ENCODE data around the gene KLHDC1.

KLHDC1 gene

GRCh38 chr14:49783394-49784014 lies 90.6 kb downstream of the KLHDC1 start:
- Histone ChIP-seq H3K79me2 (ENCODE audit: insufficient read depth, low read length) (no peaks in the 10 kb centered on the region), H4K20me1 (ENCODE audit: low read depth, low read length) (no peaks in the 10 kb centered on the region), H3K4me3 (ENCODE audit: insufficient read depth, low read length, poor library complexity, severe bottlenecking) (no peak overlapping the region), H3K9ac (ENCODE audit: low read length) (no peak overlapping the region), H3F3A (ENCODE audit: insufficient read depth) (peaks cover 7% of the 10 kb centered on the region; the same call in 1 of the 2 replicates), H2AFZ (ENCODE audit: low read depth, low read length, severe bottlenecking) (no peak overlapping the region), H3K36me3 (ENCODE audit: low read length) (peaks cover 56% of the 10 kb centered on the region), H3K4me2 (ENCODE audit: low read depth, low read length, poor library complexity, severe bottlenecking) (no peak overlapping the region), H3K27ac (ENCODE audit: low read depth, low read length) (no peak overlapping the region), H3K9me3 (ENCODE audit: insufficient read depth, low read length) (no peaks in the 10 kb centered on the region), H3K9me2 (replicated peaks; ENCODE audit: insufficient read depth, low read length) (no peaks in the 10 kb centered on the region), H3K27me3 (ENCODE audit: low read length) (no peaks in the 10 kb centered on the region)
- TF ChIP-seq EZH2phosphoT487 (conservative IDR thresholded peaks at IDR 0.05; ENCODE audit: low read length), result no peak
- TF ChIP-seq, protein P1, sequence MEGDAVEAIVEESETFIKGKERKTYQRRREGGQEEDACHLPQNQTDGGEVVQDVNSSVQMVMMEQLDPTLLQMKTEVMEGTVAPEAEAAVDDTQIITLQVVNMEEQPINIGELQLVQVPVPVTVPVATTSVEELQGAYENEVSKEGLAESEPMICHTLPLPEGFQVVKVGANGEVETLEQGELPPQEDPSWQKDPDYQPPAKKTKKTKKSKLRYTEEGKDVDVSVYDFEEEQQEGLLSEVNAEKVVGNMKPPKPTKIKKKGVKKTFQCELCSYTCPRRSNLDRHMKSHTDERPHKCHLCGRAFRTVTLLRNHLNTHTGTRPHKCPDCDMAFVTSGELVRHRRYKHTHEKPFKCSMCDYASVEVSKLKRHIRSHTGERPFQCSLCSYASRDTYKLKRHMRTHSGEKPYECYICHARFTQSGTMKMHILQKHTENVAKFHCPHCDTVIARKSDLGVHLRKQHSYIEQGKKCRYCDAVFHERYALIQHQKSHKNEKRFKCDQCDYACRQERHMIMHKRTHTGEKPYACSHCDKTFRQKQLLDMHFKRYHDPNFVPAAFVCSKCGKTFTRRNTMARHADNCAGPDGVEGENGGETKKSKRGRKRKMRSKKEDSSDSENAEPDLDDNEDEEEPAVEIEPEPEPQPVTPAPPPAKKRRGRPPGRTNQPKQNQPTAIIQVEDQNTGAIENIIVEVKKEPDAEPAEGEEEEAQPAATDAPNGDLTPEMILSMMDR (IDR thresholded peaks at IDR 0.05; ENCODE audit: insufficient read depth, low read length, poor library complexity, severe bottlenecking), result no peak

DNA sequence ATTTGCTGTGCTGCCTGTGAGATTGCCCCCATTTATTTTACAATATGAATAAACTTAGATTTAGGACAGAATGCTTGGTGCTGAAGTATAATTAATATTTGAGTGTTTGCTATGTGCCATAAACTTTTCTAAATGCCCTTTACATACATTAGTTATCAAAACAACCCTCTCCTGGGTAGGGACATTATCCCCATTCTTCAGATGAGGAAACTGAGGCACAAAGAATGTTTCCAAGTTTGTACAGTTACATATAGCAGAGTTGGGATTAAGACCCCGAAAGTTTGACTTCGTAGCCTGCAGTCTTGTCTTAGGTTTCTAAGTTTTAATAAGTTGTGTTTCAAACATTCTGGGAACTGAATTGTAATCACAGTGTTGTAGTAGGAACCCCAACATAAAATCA lies 93.4 kb downstream of the KLHDC1 start:
- H2AFZ ChIP-seq (ENCODE audit: low read depth, low read length, severe bottlenecking), result no peak overlapping the region

GRCh38 chr14:49792618-49793017 lies 99.7 kb downstream of the KLHDC1 start:
- TF ChIP-seq, protein P1 (IDR thresholded peaks at IDR 0.05; ENCODE audit: insufficient read depth, low read length, poor library complexity, severe bottlenecking), result no peak
- no peak for TF ChIP-seq EZH2phosphoT487 (conservative IDR thresholded peaks at IDR 0.05; ENCODE audit: low read length)
- no peak overlapping the region for H3K27ac ChIP-seq (ENCODE audit: low read depth, low read length)
- H3K4me2 ChIP-seq (ENCODE audit: low read depth, low read length, poor library complexity, severe bottlenecking), result no peak overlapping the region
- peaks cover 17% of the 10 kb centered on the region for H3K36me3 ChIP-seq (ENCODE audit: low read length)
- peaks cover 16% of the 10 kb centered on the region; the same call in 1 of the 2 replicates for H3F3A ChIP-seq (ENCODE audit: insufficient read depth)
- H4K20me1 ChIP-seq (ENCODE audit: low read depth, low read length), result no peaks in the 10 kb centered on the region
- H3K4me3 ChIP-seq (ENCODE audit: insufficient read depth, low read length, poor library complexity, severe bottlenecking), result no peak overlapping the region
- no peaks in the 10 kb centered on the region for H3K79me2 ChIP-seq (ENCODE audit: insufficient read depth, low read length)
- no peaks in the 10 kb centered on the region for H3K9me2 ChIP-seq (replicated peaks; ENCODE audit: insufficient read depth, low read length)
- no peak overlapping the region for H3K9ac ChIP-seq (ENCODE audit: low read length)
- no peaks in the 10 kb centered on the region for H3K27me3 ChIP-seq (ENCODE audit: low read length)
- no peak overlapping the region for H2AFZ ChIP-seq (ENCODE audit: low read depth, low read length, severe bottlenecking)
- no peaks in the 10 kb centered on the region for H3K9me3 ChIP-seq (ENCODE audit: insufficient read depth, low read length)

More for the DNA sequence above, 93.4 kb downstream of the KLHDC1 start:
- TF ChIP-seq, protein P1 (IDR thresholded peaks at IDR 0.05; ENCODE audit: insufficient read depth, low read length, poor library complexity, severe bottlenecking), result no peak
- TF ChIP-seq EZH2phosphoT487 (conservative IDR thresholded peaks at IDR 0.05; ENCODE audit: low read length), result no peak
- peaks cover 7% of the 10 kb centered on the region; the same call in 1 of the 2 replicates for H3F3A ChIP-seq (ENCODE audit: insufficient read depth)
- H4K20me1 ChIP-seq (ENCODE audit: low read depth, low read length), result no peaks in the 10 kb centered on the region
- H3K36me3 ChIP-seq (ENCODE audit: low read length), result peaks cover 53% of the 10 kb centered on the region
- no peaks in the 10 kb centered on the region for H3K79me2 ChIP-seq (ENCODE audit: insufficient read depth, low read length)
- H3K27me3 ChIP-seq (ENCODE audit: low read length), result no peaks in the 10 kb centered on the region
- no peak overlapping the region for H3K9ac ChIP-seq (ENCODE audit: low read length)
- no peak overlapping the region for H3K4me2 ChIP-seq (ENCODE audit: low read depth, low read length, poor library complexity, severe bottlenecking)
- H3K9me2 ChIP-seq (replicated peaks; ENCODE audit: insufficient read depth, low read length), result no peaks in the 10 kb centered on the region
- H3K9me3 ChIP-seq (ENCODE audit: insufficient read depth, low read length), result no peaks in the 10 kb centered on the region
- H3K27ac ChIP-seq (ENCODE audit: low read depth, low read length), result no peak overlapping the region
- no peak overlapping the region for H3K4me3 ChIP-seq (ENCODE audit: insufficient read depth, low read length, poor library complexity, severe bottlenecking)
